Measurements from ENCODE around the gene CFD. TPM values are rescaled to one million over a fixed set of nuclear protein-coding genes. Genes with fewer than 3 reads are reported as not detected.
"Not testable (repeated sequence)": the region's sequence is repeated elsewhere in the genome, so short reads cannot be mapped to it uniquely, and the experiment has no call there.

The CFD gene
- total RNA-seq, 4 donors from 2014 or later: 339 to 1,037 (median 506) TPM

- TF ChIP-seq POLR2A (IDR thresholded peaks at IDR 0.05) (no peak), CTCF (IDR thresholded peaks at IDR 0.05) (no peak)
- no peak for DNase-seq
- no peak overlapping the region for H3K4me3 ChIP-seq (replicated peaks in 1 of 3)
- WGBS, 2 donors: 93 to 94% methylated on average over 3 to 17 of the region's 22 CpGs
- no peak overlapping the region for H3K27ac ChIP-seq
- peaks cover 0 to 4% of the 10 kb centered on the region in 2 donors for H3K4me1 ChIP-seq
- H3K9me3 ChIP-seq: no peaks in the 10 kb centered on the region
- H3K27me3 ChIP-seq: no peaks in the 10 kb centered on the region
- peaks cover 24 to 26% of the 10 kb centered on the region in 2 donors for H3K36me3 ChIP-seq
- intact Hi-C loops (cut with DNase I): no loop called here
Observed at GRCh38 chr19:873561-874041, 14.1 kb downstream of the CFD start.

- no peak for DNase-seq
- Histone ChIP-seq H3K9me3 (no peaks in the 10 kb centered on the region), H3K4me1 (no peaks in the 10 kb centered on the region), H3K36me3 (peaks cover 34% of the 10 kb centered on the region in 2 donors), H3K4me3 (replicated peaks in 1 of 3) (no peak overlapping the region), H3K27me3 (no peaks in the 10 kb centered on the region), H3K27ac (no peak overlapping the region)
- 90 to 95% methylated on average over 23 to 27 of the region's 28 CpGs for WGBS, 2 donors
- intact Hi-C loops (cut with DNase I): no loop called here
- TF ChIP-seq POLR2A (IDR thresholded peaks at IDR 0.05): no peak
- TF ChIP-seq CTCF (IDR thresholded peaks at IDR 0.05): no peak
Observed at GRCh38 chr19:875265-875879, 15.9 kb downstream of the CFD start.

- Histone ChIP-seq H3K36me3 (peaks cover 29 to 35% of the 10 kb centered on the region in 2 donors), H3K4me3 (replicated peaks in 1 of 3) (no peak overlapping the region)
- 86 to 90% methylated on average over 17 to 18 of the region's 18 CpGs for WGBS, 2 donors
Observed at GRCh38 chr19:876089-876488, 16.6 kb downstream of the CFD start.

GRCh38 chr19:876780-877314 lies 17.4 kb downstream of the CFD start:
- Histone ChIP-seq H3K4me3 (replicated peaks in 1 of 3) (no peak overlapping the region), H3K27ac (no peak overlapping the region), H3K4me1 (no peaks in the 10 kb centered on the region), H3K27me3 (no peaks in the 10 kb centered on the region), H3K36me3 (peaks cover 32 to 39% of the 10 kb centered on the region in 2 donors), H3K9me3 (no peaks in the 10 kb centered on the region)
- intact Hi-C loops (cut with DNase I): no loop called here
- DNase-seq: no peak
- 91 to 96% methylated on average over 8 to 24 of the region's 29 CpGs for WGBS, 2 donors
- no peak for TF ChIP-seq CTCF (IDR thresholded peaks at IDR 0.05)

More at GRCh38 chr19:876089-876488, 16.6 kb downstream of the CFD start:
- no peak for TF ChIP-seq POLR2A (IDR thresholded peaks at IDR 0.05)
- TF ChIP-seq CTCF (IDR thresholded peaks at IDR 0.05): no peak
- DNase-seq: no peak
- H3K27ac ChIP-seq: no peak overlapping the region
- intact Hi-C loops (cut with DNase I): no loop called here
- H3K9me3 ChIP-seq: no peaks in the 10 kb centered on the region
- no peaks in the 10 kb centered on the region for H3K27me3 ChIP-seq
- no peaks in the 10 kb centered on the region for H3K4me1 ChIP-seq

GRCh38 chr19:877992-878660 lies 18.7 kb downstream of the CFD start:
- H3K27me3 ChIP-seq; H3K4me3 ChIP-seq (replicated peaks in 1 of 3); DNase-seq; intact Hi-C loops (cut with DNase I); H3K27ac ChIP-seq; H3K9me3 ChIP-seq; H3K4me1 ChIP-seq: not testable (repeated sequence)
- H3K36me3 ChIP-seq: peaks cover 32 to 33% of the 10 kb centered on the region in 2 donors
- 90 to 94% methylated on average over 7 to 10 of the region's 23 CpGs for WGBS, 2 donors

- WGBS, 2 donors: 87 to 90% methylated on average over 9 to 11 of the region's 24 CpGs
- H3K9me3 ChIP-seq; H3K4me3 ChIP-seq (replicated peaks in 1 of 3); intact Hi-C loops (cut with DNase I); H3K4me1 ChIP-seq; DNase-seq; H3K27ac ChIP-seq; H3K27me3 ChIP-seq: not testable (repeated sequence)
- peaks cover 35 to 38% of the 10 kb centered on the region in 2 donors for H3K36me3 ChIP-seq
Observed at GRCh38 chr19:878751-879561, 19.5 kb downstream of the CFD start.
